ENCODE data around the gene GCNT3.

The GCNT3 gene

GRCh38 chr15:59594991-59595390 lies 16.6 kb upstream of the GCNT3 start:
- Mint-ChIP-seq H3K4me3 (no peak overlapping the region), H3K4me1 (peaks cover 6% of the 10 kb centered on the region), H3K27me3 (peaks cover 36% of the 10 kb centered on the region), H3K9me3 (no peaks in the 10 kb centered on the region), H3K36me3 (ENCODE audit: insufficient read depth) (no peaks in the 10 kb centered on the region), H3K27ac (ENCODE audit: low read depth) (no peak overlapping the region)
- ATAC-seq (replicated peaks; ENCODE audit: extremely low read depth, poor library complexity, severe bottlenecking) (no peak), DNase-seq (ENCODE audit: low spot score in 2 of 2) (no peak)

GRCh38 chr15:59595434-59595915 lies 16.1 kb upstream of the GCNT3 start:
- ATAC-seq (replicated peaks; ENCODE audit: extremely low read depth, poor library complexity, severe bottlenecking) (no peak), DNase-seq (ENCODE audit: low spot score in 2 of 2) (no peak)
- Mint-ChIP-seq H3K36me3 (ENCODE audit: insufficient read depth) (peaks cover under 1% of the 10 kb centered on the region), H3K4me1 (peaks cover 6% of the 10 kb centered on the region), H3K27me3 (peaks cover 37% of the 10 kb centered on the region), H3K9me3 (no peaks in the 10 kb centered on the region), H3K4me3 (no peak overlapping the region), H3K27ac (ENCODE audit: low read depth) (no peak overlapping the region)

- peaks cover under 1% of the 10 kb centered on the region for H3K4me1 Mint-ChIP-seq
- H3K9me3 Mint-ChIP-seq = no peaks in the 10 kb centered on the region
- ATAC-seq (replicated peaks; ENCODE audit: extremely low read depth, poor library complexity, severe bottlenecking) (no peak), DNase-seq (ENCODE audit: low spot score in 2 of 2) (no peak)
- H3K4me3 Mint-ChIP-seq = no peak overlapping the region
- peaks cover 2% of the 10 kb centered on the region for H3K36me3 Mint-ChIP-seq (ENCODE audit: insufficient read depth)
- peaks cover 45% of the 10 kb centered on the region for H3K27me3 Mint-ChIP-seq
- no peak overlapping the region for H3K27ac Mint-ChIP-seq (ENCODE audit: low read depth)
These were observed 14.9 kb upstream of the GCNT3 start for GRCh38 chr15:59596640-59597039.

- H3K9me3 Mint-ChIP-seq = peaks cover under 1% of the 10 kb centered on the region
- H3K27ac Mint-ChIP-seq (ENCODE audit: low read depth) = no peak overlapping the region
- no peak for ATAC-seq (replicated peaks; ENCODE audit: extremely low read depth, poor library complexity, severe bottlenecking)
- H3K36me3 Mint-ChIP-seq (ENCODE audit: insufficient read depth) = peaks cover 2% of the 10 kb centered on the region
- peaks cover 63% of the 10 kb centered on the region for H3K27me3 Mint-ChIP-seq
- no peaks in the 10 kb centered on the region for H3K4me1 Mint-ChIP-seq
- DNase-seq (ENCODE audit: low spot score in 2 of 2) = no peak
- H3K4me3 Mint-ChIP-seq = no peak overlapping the region
These were observed 13.1 kb upstream of the GCNT3 start for GRCh38 chr15:59598461-59598860.

GRCh38 chr15:59605994-59606393 lies 5.6 kb upstream of the GCNT3 start:
- Mint-ChIP-seq H3K9me3 (peaks cover 10% of the 10 kb centered on the region), H3K27ac (ENCODE audit: low read depth) (no peak overlapping the region), H3K36me3 (ENCODE audit: insufficient read depth) (peaks cover 2% of the 10 kb centered on the region), H3K4me3 (no peak overlapping the region), H3K4me1 (peaks cover 1% of the 10 kb centered on the region), H3K27me3 (peaks cover 50% of the 10 kb centered on the region)
- DNase-seq (ENCODE audit: low spot score in 2 of 2) = no peak
- no peak for ATAC-seq (replicated peaks; ENCODE audit: extremely low read depth, poor library complexity, severe bottlenecking)

GRCh38 chr15:59609730-59610712 lies 1.6 kb upstream of the GCNT3 start:
- no peak for ATAC-seq (replicated peaks; ENCODE audit: extremely low read depth, poor library complexity, severe bottlenecking)
- Mint-ChIP-seq H3K27me3 (peaks cover 41% of the 10 kb centered on the region), H3K4me3 (no peak overlapping the region), H3K9me3 (no peaks in the 10 kb centered on the region), H3K27ac (ENCODE audit: low read depth) (no peak overlapping the region), H3K36me3 (ENCODE audit: insufficient read depth) (peaks cover 2% of the 10 kb centered on the region), H3K4me1 (peaks cover 7% of the 10 kb centered on the region)
- DNase-seq (ENCODE audit: low spot score in 2 of 2) = no peak

- DNase-seq (ENCODE audit: low spot score in 2 of 2) = no peak
- Mint-ChIP-seq H3K36me3 (ENCODE audit: insufficient read depth) (peaks cover 2% of the 10 kb centered on the region), H3K4me3 (no peak overlapping the region), H3K27me3 (peaks cover 68% of the 10 kb centered on the region), H3K9me3 (no peaks in the 10 kb centered on the region), H3K27ac (ENCODE audit: low read depth) (no peak overlapping the region), H3K4me1 (peaks cover 7% of the 10 kb centered on the region)
- no peak for ATAC-seq (replicated peaks; ENCODE audit: extremely low read depth, poor library complexity, severe bottlenecking)
These were observed 2.6 kb downstream of the GCNT3 start for GRCh38 chr15:59614153-59614552.

GRCh38 chr15:59615661-59616060 lies 4.1 kb downstream of the GCNT3 start:
- Mint-ChIP-seq H3K27me3 (peaks cover 75% of the 10 kb centered on the region), H3K4me3 (no peak overlapping the region)

GRCh38 chr15:59616379-59616778 lies 4.8 kb downstream of the GCNT3 start:
- H3K4me1 Mint-ChIP-seq = peaks cover 2% of the 10 kb centered on the region
- no peak overlapping the region for H3K4me3 Mint-ChIP-seq
- no peaks in the 10 kb centered on the region for H3K9me3 Mint-ChIP-seq
- no peak for DNase-seq (ENCODE audit: low spot score in 2 of 2)
- H3K27me3 Mint-ChIP-seq = peaks cover 75% of the 10 kb centered on the region
- no peak overlapping the region for H3K27ac Mint-ChIP-seq (ENCODE audit: low read depth)
- H3K36me3 Mint-ChIP-seq (ENCODE audit: insufficient read depth) = no peaks in the 10 kb centered on the region
- no peak for ATAC-seq (replicated peaks; ENCODE audit: extremely low read depth, poor library complexity, severe bottlenecking)

More at GRCh38 chr15:59615661-59616060, 4.1 kb downstream of the GCNT3 start:
- DNase-seq (ENCODE audit: low spot score in 2 of 2) (no peak), ATAC-seq (replicated peaks; ENCODE audit: extremely low read depth, poor library complexity, severe bottlenecking) (no peak)
- Mint-ChIP-seq H3K9me3 (no peaks in the 10 kb centered on the region), H3K4me1 (peaks cover 7% of the 10 kb centered on the region), H3K27ac (ENCODE audit: low read depth) (no peak overlapping the region), H3K36me3 (ENCODE audit: insufficient read depth) (no peaks in the 10 kb centered on the region)

GRCh38 chr15:59618406-59618805 lies 6.8 kb downstream of the GCNT3 start:
- H3K4me3 Mint-ChIP-seq = no peak overlapping the region
- no peaks in the 10 kb centered on the region for H3K4me1 Mint-ChIP-seq
- DNase-seq (ENCODE audit: low spot score in 2 of 2) (no peak), ATAC-seq (replicated peaks; ENCODE audit: extremely low read depth, poor library complexity, severe bottlenecking) (no peak)
- H3K27me3 Mint-ChIP-seq = peaks cover 62% of the 10 kb centered on the region
- H3K27ac Mint-ChIP-seq (ENCODE audit: low read depth) = no peak overlapping the region
- no peaks in the 10 kb centered on the region for H3K36me3 Mint-ChIP-seq (ENCODE audit: insufficient read depth)
- H3K9me3 Mint-ChIP-seq = no peaks in the 10 kb centered on the region

GRCh38 chr15:59622289-59622688 lies 10.7 kb downstream of the GCNT3 start:
- DNase-seq (ENCODE audit: low spot score in 2 of 2) (no peak), ATAC-seq (replicated peaks; ENCODE audit: extremely low read depth, poor library complexity, severe bottlenecking) (no peak)
- Mint-ChIP-seq H3K36me3 (ENCODE audit: insufficient read depth) (no peaks in the 10 kb centered on the region), H3K4me3 (no peak overlapping the region), H3K4me1 (no peaks in the 10 kb centered on the region), H3K9me3 (no peaks in the 10 kb centered on the region), H3K27ac (ENCODE audit: low read depth) (no peak overlapping the region), H3K27me3 (peaks cover 26% of the 10 kb centered on the region)

GRCh38 chr15:59632714-59633113 lies 21.1 kb downstream of the GCNT3 start:
- Mint-ChIP-seq H3K36me3 (ENCODE audit: insufficient read depth) (peaks cover 1% of the 10 kb centered on the region), H3K27me3 (no peaks in the 10 kb centered on the region), H3K4me3 (no peak overlapping the region), H3K27ac (ENCODE audit: low read depth) (no peak overlapping the region), H3K4me1 (no peaks in the 10 kb centered on the region), H3K9me3 (no peaks in the 10 kb centered on the region)
- ATAC-seq (replicated peaks; ENCODE audit: extremely low read depth, poor library complexity, severe bottlenecking) (no peak), DNase-seq (ENCODE audit: low spot score in 2 of 2) (no peak)

GRCh38 chr15:59636184-59636583 lies 24.6 kb downstream of the GCNT3 start:
- peaks cover 16% of the 10 kb centered on the region for H3K36me3 Mint-ChIP-seq (ENCODE audit: insufficient read depth)
- no peak overlapping the region for H3K4me3 Mint-ChIP-seq
- ATAC-seq (replicated peaks; ENCODE audit: extremely low read depth, poor library complexity, severe bottlenecking) (no peak), DNase-seq (ENCODE audit: low spot score in 2 of 2) (no peak)
- no peak overlapping the region for H3K27ac Mint-ChIP-seq (ENCODE audit: low read depth)
- no peaks in the 10 kb centered on the region for H3K9me3 Mint-ChIP-seq
- no peaks in the 10 kb centered on the region for H3K27me3 Mint-ChIP-seq
- no peaks in the 10 kb centered on the region for H3K4me1 Mint-ChIP-seq
